ENCODE data around the gene FLACC1. TPM values are rescaled to one million over a fixed set of nuclear protein-coding genes. Genes with fewer than 3 reads are reported as not detected.
"Not testable (repeated sequence)": the region's sequence is repeated elsewhere in the genome, so short reads cannot be mapped to it uniquely, and the experiment has no call there.

The FLACC1 gene
- total RNA-seq, 1 experiment from 2014 or later = 0.45 TPM

DNA sequence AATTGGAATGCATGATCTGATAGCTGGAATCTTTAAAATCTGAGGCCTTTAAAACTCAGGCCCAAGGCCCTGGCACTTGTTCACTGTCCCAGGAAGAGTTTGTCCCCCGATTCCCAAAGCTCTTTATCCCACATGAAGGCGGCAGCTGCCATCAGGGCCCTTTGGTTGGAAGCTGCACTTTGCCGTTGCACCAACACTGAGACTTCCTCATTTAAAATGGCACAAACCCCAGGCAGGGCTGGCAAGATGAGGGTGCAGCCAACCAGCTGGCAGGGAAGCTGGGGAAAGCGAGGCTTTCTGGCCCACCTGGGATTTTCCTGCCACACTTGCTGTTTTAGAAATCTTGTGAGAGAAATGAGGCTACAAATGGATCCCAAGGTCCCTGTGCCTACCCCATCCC is 6.3 kb downstream of the FLACC1 start:
- DNase-seq (ENCODE audit: extremely low read depth, low read depth) = no peak

DNA sequence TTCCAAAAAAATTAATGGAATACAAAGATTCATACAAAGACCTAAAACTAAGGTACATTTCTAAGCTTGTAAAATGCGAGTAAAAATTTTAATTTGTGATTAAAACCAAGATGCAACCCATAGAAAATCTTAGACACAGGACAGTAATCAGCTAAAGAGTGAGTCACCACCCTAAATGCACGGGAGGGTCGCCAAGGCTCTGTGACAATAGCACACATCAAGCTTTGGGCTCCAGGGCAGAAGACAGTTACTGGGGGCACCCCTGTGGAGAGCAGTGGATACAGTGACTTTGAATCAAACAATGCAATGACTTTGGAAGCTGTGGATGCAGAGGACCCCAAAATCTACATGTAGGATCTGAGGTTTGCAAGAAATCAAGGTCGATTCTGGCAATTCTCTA is 7.5 kb downstream of the FLACC1 start:
- no peak for DNase-seq (ENCODE audit: extremely low read depth, low read depth)

DNA sequence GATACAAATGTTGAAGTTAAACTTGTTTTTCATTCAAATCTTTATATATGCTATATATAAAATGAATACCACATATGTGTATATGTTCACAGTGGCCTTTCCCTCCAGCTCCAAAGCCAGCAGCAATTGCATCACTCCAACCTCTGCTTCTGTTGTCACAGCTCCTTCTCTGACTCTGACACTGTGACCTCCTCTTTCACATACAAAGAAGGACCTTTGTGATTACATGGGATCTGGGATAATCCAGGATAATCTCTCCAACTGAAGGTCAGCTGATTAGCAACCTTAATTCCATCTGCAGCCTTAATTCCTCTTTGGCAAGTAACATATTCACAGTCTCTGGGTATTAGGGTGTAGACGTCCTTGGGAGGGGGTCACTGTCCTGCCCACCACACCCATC is 8.4 kb downstream of the FLACC1 start:
- DNase-seq (ENCODE audit: extremely low read depth, low read depth) = no peak

DNA sequence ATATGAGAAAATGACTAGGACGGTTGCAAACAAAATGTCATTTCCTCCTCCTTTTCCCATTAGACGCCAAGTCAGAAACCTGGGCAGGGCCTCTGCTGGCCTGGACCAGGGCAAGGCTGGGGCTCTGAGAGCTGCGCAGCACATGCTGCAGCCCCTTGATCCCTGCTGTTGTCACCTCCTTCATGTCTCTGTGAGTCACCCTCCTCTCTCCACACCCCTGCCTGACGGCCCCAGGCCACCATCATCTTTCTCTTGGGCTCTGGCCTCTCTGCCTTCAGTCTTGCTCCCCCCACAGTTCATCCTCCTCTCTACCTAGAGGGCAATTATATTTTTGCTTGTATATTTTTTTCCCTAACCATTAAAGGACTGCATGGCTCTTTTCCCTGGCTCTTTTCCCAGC is 10.0 kb downstream of the FLACC1 start:
- no peak for DNase-seq (ENCODE audit: extremely low read depth, low read depth)

DNA sequence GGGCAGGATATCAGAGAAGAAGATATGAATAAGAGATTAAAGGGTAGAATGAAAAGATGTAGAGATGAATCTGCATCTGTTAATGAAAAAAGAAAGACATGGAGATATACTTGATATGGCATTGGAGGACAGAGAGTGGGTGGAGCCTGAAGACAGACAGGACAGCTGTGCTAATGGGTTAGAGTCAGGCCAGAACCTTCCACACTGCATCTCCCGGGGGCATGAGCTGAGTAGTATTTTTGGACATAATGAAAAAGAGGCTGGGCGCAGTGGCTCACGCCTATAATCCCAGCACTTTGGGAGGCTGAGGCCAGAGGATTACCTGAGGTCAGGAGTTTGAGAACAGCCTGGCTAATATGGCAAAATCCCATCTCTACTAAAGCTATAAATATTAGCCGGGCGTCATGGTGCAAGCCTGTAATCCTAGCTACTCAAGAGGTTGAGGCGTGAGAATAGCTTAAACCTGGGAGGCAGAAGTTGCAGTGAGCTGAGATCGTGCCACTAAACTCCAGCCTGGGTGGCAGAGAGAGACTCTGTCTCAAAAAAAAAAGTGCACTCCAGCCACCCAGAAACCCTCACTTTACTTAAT is 11.4 kb downstream of the FLACC1 start:
- DNase-seq (ENCODE audit: extremely low read depth, low read depth) = no peak

DNA sequence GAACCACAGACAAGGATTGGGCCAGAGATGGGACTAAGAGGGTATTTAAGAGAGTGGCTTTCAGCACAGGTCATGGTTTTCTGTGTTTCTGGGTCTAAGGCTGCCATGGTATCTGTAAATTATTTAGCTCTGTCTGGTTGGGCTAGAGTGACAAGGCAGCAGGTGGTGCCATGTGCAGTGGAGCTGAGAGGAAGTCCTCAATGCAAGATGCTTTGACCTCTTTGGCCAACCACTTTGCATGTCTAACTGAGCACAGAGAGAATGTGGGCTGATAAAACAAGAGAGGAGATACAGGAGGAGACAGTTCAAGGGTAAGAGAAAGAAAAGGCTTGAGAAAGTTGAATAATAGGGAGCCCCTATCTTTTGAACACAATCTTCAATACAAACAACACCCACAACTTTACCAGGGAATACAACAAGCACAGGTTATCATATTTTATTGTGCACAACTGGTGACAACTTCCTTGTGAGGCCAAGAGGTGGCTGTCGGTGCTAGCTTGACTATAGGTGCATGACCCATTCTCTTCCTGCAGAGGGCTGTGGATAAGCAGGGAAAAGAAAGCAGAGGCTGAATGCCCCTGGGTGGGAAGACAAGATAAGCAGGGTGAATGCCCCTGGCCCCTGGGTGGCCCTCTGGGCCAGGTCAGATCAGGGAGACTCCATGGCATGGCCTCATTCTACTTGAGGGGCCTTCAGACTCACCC is 12.3 kb downstream of the FLACC1 start:
- DNase-seq (ENCODE audit: extremely low read depth, low read depth) = no peak

DNA sequence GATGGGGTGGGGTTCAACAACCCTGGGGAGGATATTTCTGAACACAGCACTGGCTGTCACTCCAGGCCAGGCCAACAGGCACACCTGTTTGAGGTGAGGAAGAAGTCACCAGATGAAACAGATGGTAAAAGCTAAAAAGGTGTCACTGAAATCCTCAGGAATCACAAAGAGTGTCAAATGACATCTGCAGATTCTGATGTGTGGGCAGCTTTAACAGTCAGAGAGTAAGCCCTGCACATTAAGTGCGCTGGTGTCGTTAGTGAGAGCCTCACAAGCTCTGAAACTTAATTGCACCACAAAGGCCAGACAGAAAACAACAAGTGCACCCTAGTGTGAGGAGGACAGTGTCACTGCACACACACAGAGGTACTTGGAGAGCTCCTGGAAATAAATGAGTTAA is 13.6 kb downstream of the FLACC1 start:
- DNase-seq (ENCODE audit: extremely low read depth, low read depth) = no peak

DNA sequence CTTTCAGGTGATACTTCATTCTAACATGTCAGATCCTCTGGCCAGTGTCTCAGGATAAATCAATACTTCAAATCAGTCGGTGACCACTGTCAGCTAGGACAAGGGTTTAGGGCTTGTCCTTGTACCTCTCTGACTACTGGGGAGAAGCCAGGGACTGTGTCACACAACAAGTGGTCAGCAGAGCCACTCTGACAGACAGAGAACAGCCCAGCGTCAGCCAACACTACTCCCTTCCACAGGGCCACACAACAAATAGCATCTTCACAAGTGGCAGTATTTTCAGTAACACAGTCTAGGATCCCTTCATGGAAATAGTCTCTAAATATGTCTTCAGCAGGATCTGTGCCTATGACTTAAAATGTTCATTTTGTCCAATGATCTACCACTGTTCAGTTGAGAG is 14.2 kb downstream of the FLACC1 start:
- DNase-seq (ENCODE audit: extremely low read depth, low read depth) = no peak

DNA sequence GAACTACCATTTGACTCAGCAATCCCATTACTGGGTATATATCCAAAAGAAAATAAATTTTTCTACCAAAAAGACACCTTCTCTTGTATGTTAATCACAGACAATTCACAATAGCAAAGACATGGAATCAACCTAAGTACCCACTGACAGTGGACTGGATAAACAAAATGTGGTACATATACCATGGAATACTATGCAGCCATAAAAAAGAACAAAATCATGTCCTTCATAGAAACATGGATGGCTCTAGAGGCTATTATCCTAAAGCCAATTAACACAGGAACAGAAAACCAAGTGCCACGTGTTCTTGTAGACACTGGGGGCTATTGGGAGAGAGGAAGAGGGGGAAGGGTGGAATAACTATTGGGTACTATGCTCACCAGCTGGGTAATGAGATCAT is 27.7 kb downstream of the FLACC1 start:
- no peak for DNase-seq (ENCODE audit: extremely low read depth, low read depth)

DNA sequence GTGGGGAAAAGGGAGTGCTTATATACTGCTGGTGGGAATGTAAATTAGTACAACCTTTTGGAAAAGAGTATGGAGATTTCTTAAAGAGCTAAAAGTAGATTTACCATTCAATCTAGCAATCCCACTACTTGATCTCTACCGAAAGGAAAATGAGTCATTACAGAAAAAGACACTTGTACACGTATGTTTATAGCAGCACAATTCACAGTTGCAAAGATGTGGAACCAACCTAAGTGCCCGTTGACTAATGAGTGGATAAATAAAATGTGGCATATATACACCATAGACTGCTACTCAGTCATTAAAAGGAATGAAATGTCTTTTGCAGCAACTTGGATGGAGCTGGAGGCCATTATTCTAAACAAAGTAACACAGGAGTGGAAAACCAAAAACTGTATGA is 29.5 kb downstream of the FLACC1 start:
- DNase-seq (ENCODE audit: extremely low read depth, low read depth) = no peak

DNA sequence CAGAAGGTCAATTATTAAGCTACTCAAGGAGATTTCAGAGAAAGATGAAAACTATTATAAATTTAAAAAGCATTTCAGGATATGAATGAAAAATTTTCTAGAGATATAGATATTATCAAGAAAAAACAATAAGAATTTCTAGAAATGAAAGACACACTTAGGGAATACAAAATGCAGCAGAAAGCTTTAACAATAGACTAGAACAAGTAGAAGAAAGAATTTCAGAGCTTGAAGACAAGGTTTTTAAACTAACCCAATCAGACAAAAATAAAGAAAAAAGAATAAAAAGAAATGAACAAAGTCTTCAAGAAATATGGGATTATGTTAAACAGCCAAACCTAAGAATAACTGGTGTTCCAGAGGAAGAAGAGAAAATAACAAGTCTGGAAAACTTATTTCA is 34.4 kb downstream of the FLACC1 start:
- no peak for DNase-seq (ENCODE audit: extremely low read depth, low read depth)

DNA sequence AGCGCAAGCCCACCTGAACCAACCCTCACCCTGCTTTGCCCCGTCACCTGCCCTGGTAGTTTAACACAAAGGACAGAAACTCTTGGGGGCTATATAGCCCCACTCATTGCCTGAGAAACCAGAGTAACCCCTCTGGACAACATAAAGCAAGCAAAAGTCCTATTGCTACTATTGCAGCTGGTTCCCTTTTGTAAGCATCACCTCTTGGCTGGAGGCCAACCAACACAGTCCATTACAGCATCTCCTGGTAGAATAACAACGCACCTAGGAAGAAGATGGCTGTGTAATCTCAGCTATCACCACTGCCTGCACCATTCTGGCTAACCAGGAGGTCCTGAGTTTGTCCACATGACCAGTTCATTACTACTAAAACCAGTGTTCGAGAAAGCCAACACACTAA is 36.4 kb downstream of the FLACC1 start:
- DNase-seq (ENCODE audit: extremely low read depth, low read depth) = no peak

DNA sequence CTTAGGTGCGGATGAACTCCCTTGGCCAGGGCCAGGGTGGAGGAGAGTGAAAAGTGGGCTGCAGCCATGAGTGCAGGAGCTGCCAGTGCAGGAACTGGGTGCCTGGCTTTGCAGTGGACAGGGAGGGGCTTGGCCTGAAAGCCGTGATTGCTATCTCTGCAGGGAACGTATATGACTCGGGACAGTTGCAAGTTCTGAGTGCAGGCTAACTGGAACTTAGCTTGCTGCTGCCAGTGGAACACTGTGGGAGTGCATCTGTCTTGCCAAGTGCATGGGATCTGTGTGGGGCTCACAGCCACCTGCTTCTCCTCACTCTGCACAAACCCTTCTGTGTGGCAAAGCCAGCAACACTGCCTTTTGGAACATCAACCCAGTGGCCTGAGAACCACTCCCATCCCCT is 36.9 kb downstream of the FLACC1 start:
- no peak for DNase-seq (ENCODE audit: extremely low read depth, low read depth)

DNA sequence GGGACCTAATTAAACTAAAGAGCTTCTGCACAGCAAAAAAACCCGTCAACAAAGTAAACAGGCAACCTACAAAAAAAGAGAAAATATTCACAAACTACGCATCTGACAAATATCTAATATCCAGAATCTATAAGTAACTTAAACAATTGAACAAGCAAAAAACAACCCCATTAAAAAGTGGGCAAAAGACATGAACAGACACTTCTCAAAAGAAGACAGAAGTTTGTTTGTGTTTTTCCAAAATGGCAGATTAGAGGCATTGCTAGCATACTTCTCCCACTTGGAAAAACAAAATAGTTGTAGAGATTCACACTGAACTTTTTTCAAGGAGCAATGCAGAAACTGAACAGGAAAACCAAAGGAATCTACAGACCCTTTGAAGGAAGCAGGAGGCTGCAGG is 37.6 kb downstream of the FLACC1 start:
- no peak for DNase-seq (ENCODE audit: extremely low read depth, low read depth)

DNA sequence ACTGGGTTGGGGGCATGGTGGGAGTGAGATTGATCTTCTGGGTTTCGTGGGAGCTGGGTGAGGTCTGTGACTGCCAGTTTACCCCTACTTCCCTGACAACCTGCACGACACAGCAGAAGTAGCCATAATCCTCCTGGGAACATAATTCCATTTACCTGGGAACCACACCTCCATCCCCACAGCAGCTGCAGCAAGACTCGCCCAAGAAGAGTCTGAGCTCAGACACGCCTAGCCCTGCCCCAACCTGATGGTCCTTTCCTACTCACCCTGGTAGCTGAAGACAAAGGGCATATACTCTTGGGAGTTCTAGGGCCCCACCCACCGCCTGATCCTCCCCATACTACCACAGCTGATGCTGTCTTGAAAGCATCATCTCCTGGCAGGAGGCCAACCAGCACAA is 43.8 kb downstream of the FLACC1 start:
- no peak for DNase-seq (ENCODE audit: extremely low read depth, low read depth)

DNA sequence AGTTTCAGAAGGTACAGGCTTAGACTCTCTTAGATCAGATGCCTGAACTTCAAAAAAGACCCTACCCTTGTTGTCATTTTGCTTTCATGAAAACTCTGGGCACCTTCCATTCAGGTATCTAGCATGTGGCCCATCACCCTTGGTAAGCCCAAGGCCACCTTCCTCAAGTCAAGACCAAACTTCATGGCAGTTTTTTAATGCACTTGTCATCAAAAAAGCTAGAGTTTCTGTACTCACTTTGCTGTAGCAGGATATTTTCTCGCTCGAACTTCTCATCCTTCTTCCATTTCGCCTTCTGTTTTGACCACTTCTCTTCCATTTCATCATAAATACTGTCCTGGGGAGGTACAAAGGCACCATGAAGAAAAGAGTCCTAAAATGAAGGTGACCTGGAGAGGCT is 48.2 kb downstream of the FLACC1 start:
- DNase-seq (ENCODE audit: extremely low read depth, low read depth) = no peak

DNA sequence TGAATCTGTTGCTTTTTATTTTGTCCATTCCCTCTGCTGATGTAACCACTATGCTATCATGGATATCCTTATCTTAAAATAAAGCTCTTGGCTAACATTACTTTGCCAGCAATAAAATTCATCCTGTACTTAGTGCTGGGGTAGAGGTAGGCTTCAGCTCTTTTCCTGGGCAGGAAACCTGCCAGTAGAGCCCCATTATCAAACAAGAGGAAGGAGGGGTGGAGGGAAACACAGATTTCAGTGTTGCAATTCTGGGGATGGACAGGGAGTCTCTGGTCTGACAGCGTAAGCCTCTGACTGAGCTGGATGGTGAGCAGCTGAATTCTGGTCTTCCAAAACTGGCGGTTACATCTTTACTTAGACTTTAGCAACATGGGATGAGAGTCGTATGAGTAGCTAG is 49.3 kb downstream of the FLACC1 start:
- no peak for DNase-seq (ENCODE audit: extremely low read depth, low read depth)

DNA sequence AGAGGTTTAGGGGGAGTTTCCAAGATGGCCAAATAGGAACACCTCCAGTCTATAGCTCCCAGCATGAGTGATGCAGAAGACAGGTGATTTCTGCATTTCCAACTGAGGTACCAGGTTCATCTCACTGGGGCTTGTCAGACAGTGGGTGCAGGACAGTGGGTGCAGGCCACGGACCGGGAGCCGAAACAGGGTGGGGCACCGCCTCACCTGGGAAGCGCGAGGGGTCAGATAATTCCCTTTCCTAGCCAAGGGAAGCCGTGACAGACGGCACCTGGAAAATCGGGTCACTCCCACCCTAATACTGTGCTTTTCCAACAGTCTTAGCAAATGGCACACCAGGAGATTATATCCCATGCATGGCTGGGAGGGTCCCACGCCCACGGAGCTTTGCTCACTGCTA is 57.2 kb downstream of the FLACC1 start:
- DNase-seq (ENCODE audit: extremely low read depth, low read depth) = not testable (repeated sequence)

DNA sequence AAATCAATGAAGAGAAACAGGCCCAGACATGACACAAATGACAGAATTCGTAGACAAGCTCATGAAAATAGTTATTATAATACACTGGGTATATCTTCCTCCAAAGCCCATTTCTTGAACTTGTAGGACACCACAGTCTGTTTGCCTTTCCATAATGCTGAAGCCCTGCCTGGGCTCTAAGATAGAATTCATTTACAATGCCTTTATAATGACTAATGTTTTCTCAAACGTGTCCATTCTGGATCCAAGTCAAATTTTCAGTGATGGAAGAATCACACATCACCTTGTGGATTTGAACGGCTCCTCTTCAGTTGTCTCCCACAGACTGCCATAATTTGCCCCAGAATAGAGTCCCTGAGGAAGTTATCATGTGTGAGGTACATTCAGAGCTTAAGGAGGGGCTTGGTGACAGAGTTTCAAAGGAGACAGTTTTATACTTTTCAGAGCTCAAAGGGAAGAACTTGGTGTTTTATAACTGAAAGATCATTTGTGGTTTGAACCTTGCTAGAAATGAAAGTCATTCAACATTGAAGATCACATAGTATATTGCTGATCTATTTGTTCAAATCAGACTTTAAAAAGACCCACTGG is 58.6 kb downstream of the FLACC1 start:
- no peak for DNase-seq (ENCODE audit: extremely low read depth, low read depth)

DNA sequence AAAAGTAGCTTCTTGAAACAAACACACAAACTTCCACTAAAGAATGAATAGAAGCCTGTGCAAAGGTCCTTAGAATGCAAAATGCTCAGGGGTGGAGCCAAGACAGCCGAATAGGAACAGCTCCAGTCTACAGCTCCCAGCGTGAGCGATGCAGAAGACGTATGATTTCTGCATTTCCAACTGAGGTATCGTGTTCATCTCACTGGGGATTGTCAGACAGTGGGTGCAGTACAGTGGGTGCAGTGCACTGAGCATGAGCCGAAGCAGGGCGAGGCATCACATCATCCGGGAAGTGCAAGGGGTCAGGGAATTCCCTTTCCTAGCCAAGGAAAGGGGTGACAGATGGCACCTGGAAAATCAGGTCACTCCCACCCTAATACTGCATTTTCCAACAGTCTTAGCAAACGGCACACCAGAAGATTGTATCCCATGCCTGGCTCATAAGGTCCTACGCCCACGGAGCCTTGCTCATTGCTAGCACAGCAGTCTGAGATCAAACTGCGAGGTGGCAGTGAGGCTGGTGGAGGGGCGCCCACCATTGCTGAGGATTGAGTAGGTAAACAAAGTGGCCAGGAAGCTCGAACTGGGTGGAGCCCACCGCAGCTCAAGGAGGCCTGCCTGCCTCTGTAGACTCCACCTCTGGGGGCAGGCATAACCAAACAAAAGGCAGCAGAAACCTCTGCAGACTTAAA is 66.5 kb downstream of the FLACC1 start:
- not testable (repeated sequence) for DNase-seq (ENCODE audit: extremely low read depth, low read depth)

DNA sequence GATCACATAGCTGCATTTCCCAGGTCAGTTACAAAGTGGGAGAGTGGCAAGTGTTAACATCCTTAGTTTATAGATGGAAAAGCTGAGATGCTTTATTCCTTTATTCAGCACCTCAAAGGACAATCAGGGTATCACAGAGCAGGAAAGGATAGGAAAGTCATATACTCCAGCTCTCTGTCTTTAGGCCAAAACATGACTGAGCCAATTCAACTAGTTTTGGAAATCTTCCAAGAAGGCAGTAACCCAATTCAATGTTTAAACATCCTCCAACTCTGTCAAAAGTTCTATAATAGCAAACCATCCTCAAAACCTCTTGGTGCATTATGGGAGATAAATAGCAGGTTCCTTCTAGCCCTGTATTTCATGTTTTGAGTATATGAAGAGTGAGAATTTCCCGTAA is 71.6 kb downstream of the FLACC1 start:
- no peak for DNase-seq (ENCODE audit: extremely low read depth, low read depth)

Measured in NCI-H460 (cell line).